Parathyroid adenoma (tissue), 2 donors: Measurements from ENCODE around the gene B3GNT5.

ENCODE experiments used
- H2AFZ ChIP-seq: fragments of 300-600 bp; sonication (generic); one replicate; pipeline ENCODE4 v1.7.0; 2017; ENCODE audit warnings: antibody characterized with exemption, mild to moderate bottlenecking
- H3K27ac ChIP-seq: fragments of 300-600 bp; sonication (generic); one replicate; pipeline ENCODE4 v1.7.0; 2017
- H3K27me3 ChIP-seq: fragments of 300-600 bp; sonication (generic); one replicate; pipeline ENCODE4 v1.7.0; 2017; ENCODE audit warnings: low read length; ENCODE audit not compliant: control insufficient read depth, insufficient read depth
- H3K36me3 ChIP-seq: fragments of 300-600 bp; sonication (generic); one replicate; pipeline ENCODE4 v1.7.0; 2017; ENCODE audit warnings: low read length; ENCODE audit not compliant: control insufficient read depth, insufficient read depth
- H3K4me1 ChIP-seq: fragments of 300-600 bp; sonication (generic); one replicate; pipeline ENCODE4 v1.7.0; 2017; ENCODE audit warnings: control low read depth
- H3K4me2 ChIP-seq: fragments of 300-600 bp; sonication (generic); one replicate; pipeline ENCODE4 v1.7.0; 2017; ENCODE audit warnings: low read length
- H3K4me3 ChIP-seq: fragments of 300-600 bp; sonication (generic); one replicate; pipeline ENCODE4 v1.7.0; 2017; ENCODE audit warnings: low read depth, low read length
- H3K79me2 ChIP-seq: fragments of 300-600 bp; sonication (generic); one replicate; pipeline ENCODE4 v1.7.0; 2017; ENCODE audit warnings: control low read depth
- H3K9ac ChIP-seq: fragments of 300-600 bp; sonication (generic); one replicate; pipeline ENCODE4 v1.7.0; 2017; ENCODE audit warnings: mild to moderate bottlenecking
- H3K9me3 ChIP-seq: fragments of 300-600 bp; sonication (generic); one replicate; pipeline ENCODE4 v1.7.0; 2017; ENCODE audit warnings: low read length; ENCODE audit not compliant: control insufficient read depth
- CTCF ChIP-seq: fragments of 300-600 bp; sonication (generic); IDR thresholded peaks from one replicate; pipeline ENCODE4 v1.7.0; 2017; ENCODE audit warnings: antibody characterized with exemption, mild to moderate bottlenecking
- donor health status: primary hyperparathyroidism.

Gene B3GNT5

GRCh38 chr3:183233966-183234365 lies 19.1 kb upstream of the B3GNT5 start:
- Histone ChIP-seq H3K79me2 (no peaks in the 10 kb centered on the region), H3K9ac (no peak overlapping the region), H3K4me2 (no peak overlapping the region), H3K4me1 (no peaks in the 10 kb centered on the region), H3K27me3 (no peaks in the 10 kb centered on the region), H2AFZ (no peak overlapping the region), H3K27ac (no peak overlapping the region), H3K4me3 (no peak overlapping the region), H3K36me3 (no peaks in the 10 kb centered on the region), H3K9me3 (no peaks in the 10 kb centered on the region)
- no peak for TF ChIP-seq CTCF

- Histone ChIP-seq H3K36me3 (no peaks in the 10 kb centered on the region), H3K79me2 (no peaks in the 10 kb centered on the region), H3K27me3 (no peaks in the 10 kb centered on the region), H2AFZ (no peak overlapping the region), H3K4me2 (no peak overlapping the region), H3K9me3 (no peaks in the 10 kb centered on the region), H3K9ac (no peak overlapping the region), H3K4me3 (no peak overlapping the region), H3K4me1 (no peaks in the 10 kb centered on the region), H3K27ac (no peak overlapping the region)
- no peak for TF ChIP-seq CTCF
Observed at GRCh38 chr3:183239046-183239445, 14.0 kb upstream of the B3GNT5 start.

- Histone ChIP-seq H3K36me3 (no peaks in the 10 kb centered on the region), H3K4me3 (no peak overlapping the region), H2AFZ (no peak overlapping the region), H3K27ac (no peak overlapping the region), H3K4me1 (no peaks in the 10 kb centered on the region), H3K4me2 (no peak overlapping the region), H3K79me2 (no peaks in the 10 kb centered on the region), H3K9me3 (no peaks in the 10 kb centered on the region), H3K9ac (no peak overlapping the region), H3K27me3 (no peaks in the 10 kb centered on the region)
- TF ChIP-seq CTCF, result no peak
Observed at GRCh38 chr3:183242431-183242830, 10.6 kb upstream of the B3GNT5 start.

- H3K79me2 ChIP-seq, result no peaks in the 10 kb centered on the region
- H3K36me3 ChIP-seq, result no peaks in the 10 kb centered on the region
- H3K27ac ChIP-seq, result no peak overlapping the region
- no peak overlapping the region for H3K4me3 ChIP-seq
- TF ChIP-seq CTCF, result no peak
- H3K9ac ChIP-seq, result no peak overlapping the region
- no peaks in the 10 kb centered on the region for H3K27me3 ChIP-seq
- H3K9me3 ChIP-seq, result no peaks in the 10 kb centered on the region
- no peak overlapping the region for H3K4me2 ChIP-seq
- H3K4me1 ChIP-seq, result no peaks in the 10 kb centered on the region
- H2AFZ ChIP-seq, result no peak overlapping the region
Observed at GRCh38 chr3:183244219-183244618, 8.8 kb upstream of the B3GNT5 start.

- Histone ChIP-seq H3K27me3 (no peaks in the 10 kb centered on the region), H3K27ac (no peak overlapping the region), H2AFZ (no peak overlapping the region), H3K4me2 (no peak overlapping the region), H3K79me2 (no peaks in the 10 kb centered on the region), H3K9me3 (no peaks in the 10 kb centered on the region), H3K4me1 (no peaks in the 10 kb centered on the region), H3K4me3 (no peak overlapping the region), H3K36me3 (no peaks in the 10 kb centered on the region), H3K9ac (no peak overlapping the region)
- no peak for TF ChIP-seq CTCF
Observed at GRCh38 chr3:183244981-183245476, 8.0 kb upstream of the B3GNT5 start.
